GM19395 (cell line): ENCODE data around the gene AFF1.

Source experiments
- ATAC-seq: cut with Tn5 transposase; IDR thresholded peaks from one replicate; pipeline ENCODE4 v1.9.1; 2021; ENCODE audit warnings: mild to moderate bottlenecking, moderate library complexity; ENCODE audit not compliant: unreplicated experiment

The AFF1 gene

DNA sequence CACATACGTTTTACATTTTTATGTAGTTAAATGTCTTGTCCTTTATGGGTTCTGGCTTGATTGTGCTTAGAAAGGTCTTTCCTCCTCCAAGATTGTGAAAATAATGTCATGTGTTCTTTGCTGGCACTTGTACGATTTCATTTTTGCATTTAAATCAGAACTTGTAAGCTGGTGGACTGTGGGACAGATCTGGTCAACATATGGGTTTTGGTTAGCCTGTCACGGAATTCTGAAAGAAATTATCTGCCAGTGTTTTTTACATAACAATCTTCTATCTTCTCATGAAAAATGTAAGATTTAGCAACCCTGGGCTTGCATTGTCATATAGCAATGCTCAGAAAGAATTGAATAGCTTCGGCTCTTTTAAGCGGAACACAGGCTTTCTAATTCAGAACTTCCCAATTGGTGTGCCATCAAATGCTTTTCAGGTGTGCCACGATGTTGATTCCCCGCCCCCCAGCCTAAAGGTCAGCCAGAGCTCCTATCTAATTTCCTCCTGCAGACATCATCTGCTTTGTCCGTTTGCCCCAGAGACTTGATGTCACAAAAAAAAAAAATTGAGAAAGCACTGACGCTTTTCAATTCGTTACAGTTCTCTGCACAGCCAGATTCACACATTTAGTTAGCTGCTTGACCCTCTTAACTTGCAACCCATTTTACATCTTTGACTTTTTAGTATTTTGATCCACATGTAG is 16.2 kb downstream of the AFF1 start:
- no peak for ATAC-seq

GRCh38 chr4:86955888-86956451 is 21.2 kb downstream of the AFF1 start:
- ATAC-seq = no peak

DNA sequence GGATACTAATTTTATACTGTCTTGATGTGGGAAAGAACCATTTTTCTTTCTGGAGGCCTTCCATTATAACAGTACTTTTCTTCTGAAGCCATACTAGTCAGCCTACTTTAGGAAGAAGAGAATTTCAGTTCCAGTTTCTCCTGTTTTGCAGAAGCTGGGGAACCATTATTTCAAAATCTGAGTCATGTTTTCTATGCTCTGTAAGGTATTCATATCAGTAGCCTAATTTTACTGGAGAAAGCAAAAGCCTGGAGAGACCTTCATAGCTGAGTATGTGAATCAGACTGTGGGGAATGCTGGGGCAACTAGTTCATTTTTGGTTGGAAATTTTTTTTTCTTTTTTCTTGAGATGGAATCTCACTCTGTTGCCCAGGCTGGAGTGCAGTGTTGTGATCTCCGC is 22.4 kb downstream of the AFF1 start:
- ATAC-seq = peak; percentile 44

- no peak for ATAC-seq
Observed at GRCh38 chr4:86959588-86960500, 25.0 kb downstream of the AFF1 start.

DNA sequence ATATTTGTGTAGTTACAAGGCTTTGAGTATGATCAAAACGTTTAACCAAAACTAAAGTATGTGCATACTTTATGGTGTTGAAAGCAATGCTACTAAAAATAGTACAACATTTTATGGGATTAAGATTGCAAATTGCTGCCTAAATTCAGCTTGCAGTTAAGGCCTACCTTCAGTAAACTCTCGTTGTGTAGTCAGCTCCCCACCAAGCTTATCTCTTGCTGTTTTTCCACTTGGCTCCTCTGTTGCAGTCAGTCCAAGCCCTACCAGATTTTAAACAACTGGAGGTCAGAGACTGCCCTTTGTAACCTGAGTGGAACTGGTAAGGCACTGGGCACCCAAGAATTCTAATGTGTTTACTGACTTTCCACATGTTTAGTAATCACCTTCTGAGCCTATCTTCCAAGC is 25.7 kb downstream of the AFF1 start:
- ATAC-seq = no peak

GRCh38 chr4:86961116-86961515 is 26.3 kb downstream of the AFF1 start:
- no peak for ATAC-seq

DNA sequence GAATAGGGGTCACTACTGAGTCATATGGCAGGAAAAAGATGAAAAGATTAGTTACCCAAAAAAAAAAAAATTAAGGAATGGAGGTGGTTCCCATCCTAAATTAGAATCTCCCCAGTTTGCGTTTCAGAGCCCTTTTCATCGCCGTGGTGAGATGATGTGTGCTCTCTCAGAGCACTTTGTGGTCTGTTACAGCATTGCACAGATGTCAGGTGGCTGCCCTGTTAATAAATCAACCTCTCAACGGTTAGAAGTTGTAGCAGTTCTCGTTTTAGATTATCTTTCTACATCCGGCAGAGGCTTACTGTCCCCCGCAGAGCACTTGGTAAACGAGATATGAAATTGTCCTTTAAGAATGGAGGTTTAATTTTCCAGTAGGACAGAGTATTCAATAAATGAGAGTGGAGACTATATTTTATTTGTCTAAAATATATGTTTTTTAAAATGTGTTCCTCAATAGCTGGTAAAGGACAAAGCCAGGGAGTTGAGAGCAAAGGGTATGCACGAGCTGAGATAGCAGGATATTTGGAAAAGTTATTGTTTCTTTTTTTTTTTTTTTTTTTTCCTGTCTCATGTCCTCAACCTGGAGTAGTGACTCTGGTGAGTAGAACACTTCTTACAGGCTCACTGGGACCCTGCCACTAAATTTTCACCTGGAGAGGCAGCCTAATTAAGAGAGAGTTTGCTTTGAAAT is 26.9 kb downstream of the AFF1 start:
- ATAC-seq = peak; percentile 82

- ATAC-seq = no peak
Observed at GRCh38 chr4:86963697-86964096, 28.9 kb downstream of the AFF1 start.

DNA sequence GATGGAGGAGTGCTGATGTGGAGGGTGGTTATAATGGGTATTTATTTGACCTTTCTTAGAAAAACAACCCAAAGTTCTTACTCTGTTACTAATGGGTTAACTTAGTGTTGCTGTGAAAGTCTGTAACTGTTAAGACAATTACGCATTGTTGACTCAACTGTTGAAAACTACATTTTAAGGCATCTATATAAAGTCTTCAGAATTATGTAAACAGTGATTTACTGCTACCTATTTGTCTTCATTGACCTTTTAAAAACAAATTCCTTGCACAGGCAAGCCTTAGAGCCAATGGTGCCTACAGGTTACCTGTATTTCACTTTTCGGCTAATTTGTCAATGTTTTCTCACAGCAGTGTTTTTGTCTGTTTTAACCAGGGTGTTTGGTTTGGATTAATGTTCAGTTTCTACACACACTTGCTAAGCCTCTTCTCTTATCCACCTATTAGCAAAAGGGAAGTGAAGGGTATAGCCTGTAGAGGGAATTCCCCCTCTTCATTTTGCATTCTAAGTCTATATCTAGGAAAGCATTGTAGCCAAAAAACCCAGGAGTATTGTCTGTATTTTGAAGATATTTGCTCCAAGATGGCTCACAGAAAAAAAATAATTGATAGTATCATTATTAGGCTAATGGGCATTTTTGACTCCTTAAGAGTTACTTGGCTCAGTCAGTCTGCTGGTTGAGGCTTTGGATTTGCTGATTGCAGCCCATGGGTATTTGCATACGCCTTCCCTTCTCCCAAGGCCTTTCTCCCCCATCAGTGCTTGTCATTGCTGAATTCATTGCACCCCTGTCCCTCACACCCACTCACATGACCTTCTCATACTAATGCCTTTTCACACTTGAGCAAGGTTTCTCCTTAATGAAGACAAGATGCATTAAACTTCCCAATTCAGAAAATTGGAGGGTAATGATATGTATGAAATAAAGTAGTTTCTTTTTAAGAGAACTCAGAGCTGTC is 30.5 kb downstream of the AFF1 start:
- peak; percentile 60 for ATAC-seq

DNA sequence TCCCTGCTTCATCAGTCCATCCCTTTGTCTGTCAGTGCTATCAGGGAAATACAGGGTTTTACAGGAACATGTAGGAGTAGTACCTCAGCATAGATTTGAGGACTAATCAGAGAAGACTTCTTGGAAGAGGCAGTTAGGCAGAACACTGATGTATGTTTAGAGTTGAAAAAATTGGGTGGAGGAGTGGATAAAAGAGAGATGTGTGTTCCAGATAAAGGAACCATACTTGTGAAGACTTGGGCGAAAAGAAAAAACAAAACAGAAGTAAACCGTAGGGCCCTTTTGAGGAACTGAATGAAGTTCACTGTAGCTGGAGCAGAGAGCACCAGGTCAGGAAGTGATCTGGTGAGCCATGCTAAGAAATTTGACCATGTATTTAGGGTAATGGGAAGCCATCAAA is 32.3 kb downstream of the AFF1 start:
- ATAC-seq = peak; percentile 42

GRCh38 chr4:86967798-86968197 is 33.0 kb downstream of the AFF1 start:
- ATAC-seq = no peak

- no peak for ATAC-seq
Observed at GRCh38 chr4:86968547-86968946, 33.7 kb downstream of the AFF1 start.

GRCh38 chr4:86970447-86971354 is 35.9 kb downstream of the AFF1 start:
- no peak for ATAC-seq

DNA sequence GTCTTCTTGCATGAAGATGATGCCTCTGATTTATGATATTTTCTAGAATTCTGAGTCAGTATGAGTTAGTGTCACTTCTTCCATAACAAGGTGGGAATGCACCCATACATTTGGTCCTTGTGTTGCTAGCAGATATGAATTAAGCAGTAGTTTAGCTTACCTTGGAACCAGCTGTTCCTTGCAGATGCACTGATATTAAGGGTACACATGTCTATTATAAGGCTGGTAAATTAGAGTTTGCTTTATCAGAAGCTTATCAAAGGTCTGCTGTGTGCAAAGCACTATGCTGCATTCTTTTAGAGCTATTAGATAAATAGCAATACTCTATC is 36.5 kb downstream of the AFF1 start:
- no peak for ATAC-seq

- ATAC-seq = no peak
Observed at GRCh38 chr4:86972997-86973396, 38.2 kb downstream of the AFF1 start.

GRCh38 chr4:86973668-86974067 is 38.9 kb downstream of the AFF1 start:
- no peak for ATAC-seq

GRCh38 chr4:86974551-86974994 is 39.8 kb downstream of the AFF1 start:
- no peak for ATAC-seq

DNA sequence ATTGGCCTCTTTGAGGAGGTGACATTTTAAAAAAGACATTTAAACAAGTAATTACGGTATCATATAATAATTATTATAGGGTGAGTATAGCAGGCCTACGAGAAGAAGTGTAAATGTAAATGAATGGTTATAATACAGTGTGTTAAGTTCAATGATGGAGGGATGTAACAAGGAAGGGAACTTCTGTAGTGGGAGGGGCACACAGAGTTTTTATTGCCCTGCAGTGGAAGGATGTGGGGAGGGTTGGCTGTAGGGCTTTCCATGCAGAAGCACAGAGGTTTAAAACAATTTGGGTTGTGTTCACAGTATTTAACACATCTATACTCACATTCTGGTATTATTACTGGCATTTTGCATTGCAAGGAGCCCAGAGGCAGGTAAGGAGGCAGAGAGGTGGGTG is 41.1 kb downstream of the AFF1 start:
- no peak for ATAC-seq

- ATAC-seq = no peak
Observed at GRCh38 chr4:86976801-86977485, 42.1 kb downstream of the AFF1 start.
